ENCODE measurements around the gene HYAL1. TPM values are rescaled to one million over a fixed set of nuclear protein-coding genes. Genes with fewer than 3 reads are reported as not detected.
A peak's percentile ranks its signal among the peaks of the same experiment; 100 is the strongest.

Gene HYAL1
- total RNA-seq, 2 donors from 2014 or later = 38.1 to 40.8 TPM

GRCh38 chr3:50337175-50337861, 33.9 kb upstream of the HYAL1 start:
- Histone ChIP-seq H3K27me3 (no peaks in the 10 kb centered on the region), H3K36me3 (peaks cover 7% of the 10 kb centered on the region), H3K4me3 (peak overlapping the region; percentile 63 to 90), H3K9me3 (no peaks in the 10 kb centered on the region), H3K27ac (peak overlapping the region; percentile 99), H3K4me1 (peaks cover 0 to 83% of the 10 kb centered on the region in 2 donors)
- TF ChIP-seq, protein P1, sequence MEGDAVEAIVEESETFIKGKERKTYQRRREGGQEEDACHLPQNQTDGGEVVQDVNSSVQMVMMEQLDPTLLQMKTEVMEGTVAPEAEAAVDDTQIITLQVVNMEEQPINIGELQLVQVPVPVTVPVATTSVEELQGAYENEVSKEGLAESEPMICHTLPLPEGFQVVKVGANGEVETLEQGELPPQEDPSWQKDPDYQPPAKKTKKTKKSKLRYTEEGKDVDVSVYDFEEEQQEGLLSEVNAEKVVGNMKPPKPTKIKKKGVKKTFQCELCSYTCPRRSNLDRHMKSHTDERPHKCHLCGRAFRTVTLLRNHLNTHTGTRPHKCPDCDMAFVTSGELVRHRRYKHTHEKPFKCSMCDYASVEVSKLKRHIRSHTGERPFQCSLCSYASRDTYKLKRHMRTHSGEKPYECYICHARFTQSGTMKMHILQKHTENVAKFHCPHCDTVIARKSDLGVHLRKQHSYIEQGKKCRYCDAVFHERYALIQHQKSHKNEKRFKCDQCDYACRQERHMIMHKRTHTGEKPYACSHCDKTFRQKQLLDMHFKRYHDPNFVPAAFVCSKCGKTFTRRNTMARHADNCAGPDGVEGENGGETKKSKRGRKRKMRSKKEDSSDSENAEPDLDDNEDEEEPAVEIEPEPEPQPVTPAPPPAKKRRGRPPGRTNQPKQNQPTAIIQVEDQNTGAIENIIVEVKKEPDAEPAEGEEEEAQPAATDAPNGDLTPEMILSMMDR (IDR thresholded peaks at IDR 0.05) = no peak
- peak; percentile 100 for DNase-seq (ENCODE audit: low spot score)

GRCh38 chr3:50336452-50337174, 33.2 kb upstream of the HYAL1 start:
- Histone ChIP-seq H3K9me3 (no peaks in the 10 kb centered on the region), H3K36me3 (peaks cover 15% of the 10 kb centered on the region), H3K27ac (peak overlapping the region; percentile 99), H3K27me3 (no peaks in the 10 kb centered on the region), H3K4me1 (peaks cover 0 to 87% of the 10 kb centered on the region in 2 donors), H3K4me3 (peak overlapping the region; percentile 63 to 90)
- DNase-seq (ENCODE audit: low spot score) = no peak
- TF ChIP-seq, protein P1 (IDR thresholded peaks at IDR 0.05) = no peak

DNA sequence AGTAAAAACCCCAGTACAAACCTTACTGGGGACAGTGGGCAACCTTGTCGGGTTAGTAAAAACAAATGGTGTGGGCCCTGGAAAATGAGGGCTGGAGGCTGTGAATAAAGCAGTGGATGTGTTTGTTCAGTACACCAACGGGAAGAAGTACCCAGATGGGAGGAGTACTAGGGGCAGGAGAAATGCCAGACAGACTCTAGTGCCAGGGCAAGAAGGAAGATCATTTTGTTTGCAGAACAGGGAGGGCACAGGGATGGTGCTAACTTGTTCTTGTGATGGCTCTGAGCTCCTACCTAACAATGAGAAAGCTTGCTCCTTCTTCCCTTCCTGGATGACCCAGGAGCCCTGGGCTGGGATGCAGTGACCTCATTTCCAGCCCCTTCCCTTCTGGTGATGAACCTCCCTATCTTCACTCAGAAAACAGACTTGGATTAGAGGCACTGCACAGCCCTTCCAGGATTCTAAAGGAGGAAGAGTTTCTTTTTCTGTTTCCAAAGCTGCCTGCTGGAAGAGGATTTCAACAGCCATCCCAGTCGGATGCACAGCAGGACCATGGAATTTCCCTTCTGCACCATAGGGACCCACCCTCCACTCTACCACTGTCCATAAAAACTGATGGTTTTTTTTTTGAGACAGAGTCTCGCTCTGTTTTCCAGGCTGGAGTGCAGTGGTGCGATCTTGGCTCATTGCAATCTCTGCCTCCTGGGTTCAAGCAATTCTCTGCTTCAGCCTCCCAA, 31.1 kb upstream of the HYAL1 start:
- Histone ChIP-seq H3K9me3 (no peaks in the 10 kb centered on the region), H3K4me3 (peak overlapping the region in 1 of 2 donors; percentile 90), H3K36me3 (peaks cover 36% of the 10 kb centered on the region), H3K4me1 (peaks cover 0 to 67% of the 10 kb centered on the region in 2 donors), H3K27me3 (no peaks in the 10 kb centered on the region), H3K27ac (peak overlapping the region; percentile 99)
- TF ChIP-seq, protein P1 (IDR thresholded peaks at IDR 0.05) = no peak
- DNase-seq (ENCODE audit: low spot score) = no peak

- Histone ChIP-seq H3K4me3 (peak overlapping the region; percentile 10 to 90), H3K4me1 (peaks cover 0 to 65% of the 10 kb centered on the region in 2 donors), H3K27me3 (no peaks in the 10 kb centered on the region), H3K9me3 (no peaks in the 10 kb centered on the region), H3K36me3 (peaks cover 39% of the 10 kb centered on the region), H3K27ac (peak overlapping the region; percentile 99)
- peak; percentile 93 for DNase-seq (ENCODE audit: low spot score)
- TF ChIP-seq, protein P1 (IDR thresholded peaks at IDR 0.05) = no peak
Measured at GRCh38 chr3:50333744-50334328, 30.5 kb upstream of the HYAL1 start.

DNA sequence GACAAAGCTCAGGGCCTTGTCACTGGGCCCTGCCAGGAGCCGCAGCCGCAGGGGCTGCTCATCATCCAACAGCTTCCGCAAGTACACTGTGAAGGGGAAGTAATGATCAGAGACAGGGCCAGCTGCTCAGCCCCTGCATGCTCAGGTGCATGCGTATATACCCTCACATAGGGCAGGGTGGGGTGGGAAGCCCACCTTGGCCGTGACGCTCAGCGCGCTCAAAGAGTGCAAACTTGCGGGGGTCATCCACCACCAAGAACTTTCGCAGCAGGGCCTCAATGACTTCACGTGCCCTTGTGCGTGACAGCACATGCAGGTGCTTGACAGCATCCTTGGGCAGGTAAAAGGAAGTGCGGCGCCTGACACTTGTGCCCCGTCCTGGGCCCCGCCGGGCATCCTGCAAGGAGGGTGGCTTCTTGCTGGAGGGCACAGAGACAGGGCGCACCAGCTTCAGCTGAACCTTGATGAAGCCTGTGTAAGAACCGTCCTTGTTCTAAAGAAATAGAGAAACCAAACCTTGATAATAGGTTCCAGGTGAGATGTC, 28.1 kb upstream of the HYAL1 start:
- Histone ChIP-seq H3K4me1 (peaks cover 0 to 70% of the 10 kb centered on the region in 2 donors), H3K27me3 (no peaks in the 10 kb centered on the region), H3K27ac (peak overlapping the region in 1 of 2 donors; percentile 3), H3K4me3 (no peak overlapping the region), H3K36me3 (peaks cover 39% of the 10 kb centered on the region), H3K9me3 (no peaks in the 10 kb centered on the region)
- DNase-seq (ENCODE audit: low spot score) = no peak
- TF ChIP-seq, protein P1 (IDR thresholded peaks at IDR 0.05) = no peak
